Lower leg skin (tissue), 4 donors: ENCODE data around the gene JAG2. TPM values are rescaled to one million over a fixed set of nuclear protein-coding genes. Genes with fewer than 3 reads are reported as not detected.

Experiments
- DNase-seq, 2 donors: peaks; one replicate each; pipeline ENCODE4 v3.0.0-alpha.2; 2019; ENCODE audit warnings: low spot score in 2 of 2
- H3K4me3 ChIP-seq: fragments of 200-600 bp; sonication (generic); 2 replicates; pipeline ENCODE4 v1.5.1; 2017; ENCODE audit warnings: mild to moderate bottlenecking, low read depth; ENCODE audit not compliant: poor library complexity, severe bottlenecking
- CTCF ChIP-seq, 3 donors: fragments of 450-650 bp; IDR thresholded peaks; one replicate each; pipeline ENCODE4 v1.5.1; 2016; ENCODE audit warnings: antibody characterized with exemption in 3 of 3, mild to moderate bottlenecking in 3 of 3, moderate library complexity in 2 of 3
- POLR2A ChIP-seq, 2 donors: fragments of 450-650 bp; IDR thresholded peaks; one replicate each; pipeline ENCODE4 v1.6.1; 2016 to 2017; ENCODE audit warnings: antibody characterized with exemption in 2 of 2, mild to moderate bottlenecking in 1 of 2, moderate library complexity in 1 of 2
- WGBS, 2 donors: methylation state at CpG; one replicate each; pipeline ENCODE4 v1.1.5; 2018; 5-methylcytosine and 5-hydroxymethylcytosine counted together
- intact Hi-C: fragments of 100-400 bp; cut with DNase I; formaldehyde crosslinking; loops from one replicate; pipeline ENCODE4 v1.15.0; 2023; ENCODE audit warnings: low total_unique reads
- total RNA-seq, 4 donors: library from RNA; depleted of rRNA; stranded (reverse); fragments of >200 nt; gene quantifications; one replicate each; pipeline ENCODE4 v1.1.0, GENCODE V29; 2016

JAG2 gene
- total RNA-seq, 4 donors from 2014 or later: 50.4 to 96.1 (median 63.1) TPM

- 70 to 72% methylated on average over 9 of the region's 9 CpGs for WGBS, 2 donors
- no peak overlapping the region for H3K4me3 ChIP-seq
- peak in 1 of 2 donors; percentile 57 for DNase-seq
- TF ChIP-seq POLR2A (IDR thresholded peaks at IDR 0.05): no peak
- no peak for TF ChIP-seq CTCF (IDR thresholded peaks at IDR 0.05)
- intact Hi-C loops: no loop called here
These were observed 60.6 kb downstream of the JAG2 start for GRCh38 chr14:105107781-105108515.

GRCh38 chr14:105107351-105107750 is 61.2 kb downstream of the JAG2 start:
- intact Hi-C loops: no loop called here
- DNase-seq: peak in 1 of 2 donors; percentile 70
- TF ChIP-seq CTCF (IDR thresholded peaks at IDR 0.05) (no peak), POLR2A (IDR thresholded peaks at IDR 0.05) (no peak)
- 92 to 93% methylated on average over 7 of the region's 7 CpGs for WGBS, 2 donors
- H3K4me3 ChIP-seq: no peak overlapping the region

GRCh38 chr14:105105158-105105557 is 63.4 kb downstream of the JAG2 start:
- intact Hi-C loops: no loop called here
- DNase-seq: no peak
- 80 to 81% methylated on average over 7 of the region's 7 CpGs for WGBS, 2 donors
- H3K4me3 ChIP-seq: no peak overlapping the region
- TF ChIP-seq CTCF (IDR thresholded peaks at IDR 0.05) (no peak), POLR2A (IDR thresholded peaks at IDR 0.05) (no peak)

GRCh38 chr14:105102893-105103292 is 65.7 kb downstream of the JAG2 start:
- WGBS, 2 donors: 67 to 77% methylated on average over 3 of the region's 3 CpGs
- intact Hi-C loops: no loop called here

GRCh38 chr14:105102361-105102870 is 66.2 kb downstream of the JAG2 start:
- 52 to 80% methylated on average over 7 of the region's 7 CpGs for WGBS, 2 donors
- intact Hi-C loops: no loop called here
- TF ChIP-seq POLR2A (IDR thresholded peaks at IDR 0.05) (no peak), CTCF (IDR thresholded peaks at IDR 0.05) (no peak)
- H3K4me3 ChIP-seq: no peak overlapping the region
- DNase-seq: no peak

More at GRCh38 chr14:105102893-105103292, 65.7 kb downstream of the JAG2 start:
- TF ChIP-seq CTCF (IDR thresholded peaks at IDR 0.05) (no peak), POLR2A (IDR thresholded peaks at IDR 0.05) (no peak)
- DNase-seq: no peak
- no peak overlapping the region for H3K4me3 ChIP-seq
